ENCODE data around the gene POU6F2. TPM values are rescaled to one million over a fixed set of nuclear protein-coding genes. Genes with fewer than 3 reads are reported as not detected.

Gene POU6F2
- polyA plus RNA-seq, 2 of the 4 experiments (the other 2 are of a cell fraction) = not detected

DNA sequence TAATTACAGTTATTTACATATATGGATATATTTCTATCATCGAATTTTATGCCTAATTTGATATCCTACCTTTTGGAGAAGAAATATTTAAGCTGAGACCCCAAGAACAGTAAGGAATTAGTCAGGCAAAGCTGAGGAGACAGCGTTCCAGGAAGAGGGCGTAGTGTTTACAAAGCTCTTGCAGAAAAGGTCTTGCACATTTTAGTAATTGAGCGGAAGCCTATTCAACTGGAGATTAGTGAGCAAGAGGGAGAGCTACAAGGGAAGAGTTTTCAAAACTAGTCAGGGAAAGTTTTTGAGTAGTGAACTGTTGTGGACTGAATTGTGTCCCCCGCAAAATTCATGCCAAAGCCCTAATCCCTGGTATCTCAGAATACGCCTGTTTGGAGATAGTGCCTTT, 26.5 kb upstream of the POU6F2 start:
- DNase-seq (ENCODE audit: low read depth in 1 of 2, low spot score in 1 of 2) = no peak
- TF ChIP-seq RFX5 (IDR thresholded peaks at IDR 0.05) (no peak), HEYL (CRISPR knock-in tag; IDR thresholded peaks at IDR 0.05) (no peak), HOXB5 (CRISPR knock-in tag; IDR thresholded peaks at IDR 0.05) (no peak), NFE2L2 (conservative IDR thresholded peaks at IDR 0.05; ENCODE audit: low read length) (no peak), GATA3 (IDR thresholded peaks at IDR 0.05; ENCODE audit: borderline replicate concordance) (no peak), RARB (CRISPR knock-in tag; IDR thresholded peaks at IDR 0.05) (no peak), EHMT2 (IDR thresholded peaks at IDR 0.05; ENCODE audit: low read depth) (no peak), ATOH8 (CRISPR knock-in tag; IDR thresholded peaks at IDR 0.05; ENCODE audit: low read depth) (no peak), RCOR1 (IDR thresholded peaks at IDR 0.05; ENCODE audit: low read depth, low read length) (no peak), NR3C1 (IDR thresholded peaks at IDR 0.05) (no peak), ESRRA (IDR thresholded peaks at IDR 0.05; ENCODE audit: borderline replicate concordance, low read length) (no peak)
- TF ChIP-seq, protein P1, sequence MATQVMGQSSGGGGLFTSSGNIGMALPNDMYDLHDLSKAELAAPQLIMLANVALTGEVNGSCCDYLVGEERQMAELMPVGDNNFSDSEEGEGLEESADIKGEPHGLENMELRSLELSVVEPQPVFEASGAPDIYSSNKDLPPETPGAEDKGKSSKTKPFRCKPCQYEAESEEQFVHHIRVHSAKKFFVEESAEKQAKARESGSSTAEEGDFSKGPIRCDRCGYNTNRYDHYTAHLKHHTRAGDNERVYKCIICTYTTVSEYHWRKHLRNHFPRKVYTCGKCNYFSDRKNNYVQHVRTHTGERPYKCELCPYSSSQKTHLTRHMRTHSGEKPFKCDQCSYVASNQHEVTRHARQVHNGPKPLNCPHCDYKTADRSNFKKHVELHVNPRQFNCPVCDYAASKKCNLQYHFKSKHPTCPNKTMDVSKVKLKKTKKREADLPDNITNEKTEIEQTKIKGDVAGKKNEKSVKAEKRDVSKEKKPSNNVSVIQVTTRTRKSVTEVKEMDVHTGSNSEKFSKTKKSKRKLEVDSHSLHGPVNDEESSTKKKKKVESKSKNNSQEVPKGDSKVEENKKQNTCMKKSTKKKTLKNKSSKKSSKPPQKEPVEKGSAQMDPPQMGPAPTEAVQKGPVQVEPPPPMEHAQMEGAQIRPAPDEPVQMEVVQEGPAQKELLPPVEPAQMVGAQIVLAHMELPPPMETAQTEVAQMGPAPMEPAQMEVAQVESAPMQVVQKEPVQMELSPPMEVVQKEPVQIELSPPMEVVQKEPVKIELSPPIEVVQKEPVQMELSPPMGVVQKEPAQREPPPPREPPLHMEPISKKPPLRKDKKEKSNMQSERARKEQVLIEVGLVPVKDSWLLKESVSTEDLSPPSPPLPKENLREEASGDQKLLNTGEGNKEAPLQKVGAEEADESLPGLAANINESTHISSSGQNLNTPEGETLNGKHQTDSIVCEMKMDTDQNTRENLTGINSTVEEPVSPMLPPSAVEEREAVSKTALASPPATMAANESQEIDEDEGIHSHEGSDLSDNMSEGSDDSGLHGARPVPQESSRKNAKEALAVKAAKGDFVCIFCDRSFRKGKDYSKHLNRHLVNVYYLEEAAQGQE (IDR thresholded peaks at IDR 0.05) = no peak
- TF ChIP-seq, protein P2, sequence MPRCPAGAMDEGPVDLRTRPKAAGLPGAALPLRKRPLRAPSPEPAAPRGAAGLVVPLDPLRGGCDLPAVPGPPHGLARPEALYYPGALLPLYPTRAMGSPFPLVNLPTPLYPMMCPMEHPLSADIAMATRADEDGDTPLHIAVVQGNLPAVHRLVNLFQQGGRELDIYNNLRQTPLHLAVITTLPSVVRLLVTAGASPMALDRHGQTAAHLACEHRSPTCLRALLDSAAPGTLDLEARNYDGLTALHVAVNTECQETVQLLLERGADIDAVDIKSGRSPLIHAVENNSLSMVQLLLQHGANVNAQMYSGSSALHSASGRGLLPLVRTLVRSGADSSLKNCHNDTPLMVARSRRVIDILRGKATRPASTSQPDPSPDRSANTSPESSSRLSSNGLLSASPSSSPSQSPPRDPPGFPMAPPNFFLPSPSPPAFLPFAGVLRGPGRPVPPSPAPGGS (IDR thresholded peaks at IDR 0.05) = no peak
- no peak overlapping the region for H3K27ac ChIP-seq
- H3K9me3 ChIP-seq = no peaks in the 10 kb centered on the region
- no peak for ATAC-seq
- no peak for FAIRE-seq
- peaks cover 6% of the 10 kb centered on the region; the same call in 2 of the 3 replicates for H3K4me1 ChIP-seq
- H3K4me2 ChIP-seq = no peak overlapping the region
- ChIA-PET POLR2A (no interaction called here), CTCF (no interaction called here)
- WGBS (ENCODE audit: missing lambda C conversion rate) = 81% methylated on average over 6 of the region's 6 CpGs
- H3K4me3 ChIP-seq = no peak overlapping the region

DNA sequence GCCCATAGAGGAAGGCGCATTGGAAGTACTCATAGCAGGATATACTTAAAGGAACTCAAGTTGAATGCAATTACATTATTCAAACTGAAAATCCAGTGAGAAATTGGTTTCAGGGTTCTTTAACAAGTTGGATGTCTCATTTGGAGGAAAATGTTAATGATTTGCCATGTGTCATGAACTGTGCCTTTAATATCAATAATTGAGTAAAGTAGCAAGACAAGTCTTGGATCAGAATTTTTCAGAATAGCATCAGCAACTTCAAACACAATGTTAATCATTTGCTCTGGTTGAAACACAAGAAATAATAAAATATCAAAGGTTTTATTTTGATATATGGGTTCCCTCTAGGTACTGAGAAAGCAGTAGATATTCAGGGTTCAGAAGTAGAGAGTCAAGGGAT, 24.5 kb upstream of the POU6F2 start:
- Histone ChIP-seq H3K4me3 (no peak overlapping the region), H3K9me3 (no peaks in the 10 kb centered on the region), H3K4me1 (peaks cover 6% of the 10 kb centered on the region; the same call in 2 of the 3 replicates), H3K27ac (no peak overlapping the region), H3K4me2 (no peak overlapping the region)
- ChIA-PET CTCF (no interaction called here), POLR2A (no interaction called here)
- ATAC-seq (no peak), DNase-seq (ENCODE audit: low read depth in 1 of 2, low spot score in 1 of 2) (no peak), FAIRE-seq (no peak)
- 89% methylated on average over 1 of the region's 1 CpG for WGBS (ENCODE audit: missing lambda C conversion rate)
- no peak for TF ChIP-seq CBX8 (IDR thresholded peaks at IDR 0.05)
- TF ChIP-seq POLR2A (IDR thresholded peaks at IDR 0.05; ENCODE audit: low read length) = no peak
- TF ChIP-seq KDM1A (IDR thresholded peaks at IDR 0.05; ENCODE audit: low read depth) = no peak
- TF ChIP-seq, protein P3, sequence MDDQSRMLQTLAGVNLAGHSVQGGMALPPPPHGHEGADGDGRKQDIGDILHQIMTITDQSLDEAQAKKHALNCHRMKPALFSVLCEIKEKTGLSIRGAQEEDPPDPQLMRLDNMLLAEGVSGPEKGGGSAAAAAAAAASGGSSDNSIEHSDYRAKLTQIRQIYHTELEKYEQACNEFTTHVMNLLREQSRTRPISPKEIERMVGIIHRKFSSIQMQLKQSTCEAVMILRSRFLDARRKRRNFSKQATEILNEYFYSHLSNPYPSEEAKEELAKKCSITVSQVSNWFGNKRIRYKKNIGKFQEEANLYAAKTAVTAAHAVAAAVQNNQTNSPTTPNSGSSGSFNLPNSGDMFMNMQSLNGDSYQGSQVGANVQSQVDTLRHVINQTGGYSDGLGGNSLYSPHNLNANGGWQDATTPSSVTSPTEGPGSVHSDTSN (IDR thresholded peaks at IDR 0.05) = no peak
- TF ChIP-seq RAD21 (conservative IDR thresholded peaks at IDR 0.05 in 1 of 2, IDR thresholded peaks at IDR 0.05 in 1 of 2) = no peak
- no peak for TF ChIP-seq ATOH8 (CRISPR knock-in tag; IDR thresholded peaks at IDR 0.05; ENCODE audit: low read depth)
- TF ChIP-seq MYC (IDR thresholded peaks at IDR 0.05; ENCODE audit: borderline replicate concordance, low read length) = no peak
- no peak for TF ChIP-seq HOXB5 (CRISPR knock-in tag; IDR thresholded peaks at IDR 0.05)
- no peak for TF ChIP-seq MAFK (IDR thresholded peaks at IDR 0.05; ENCODE audit: partially characterized antibody)
- TF ChIP-seq MAZ (IDR thresholded peaks at IDR 0.05; ENCODE audit: borderline replicate concordance, low read depth, low read length) = no peak
- TF ChIP-seq CEBPB (IDR thresholded peaks at IDR 0.05) = no peak
- TF ChIP-seq FOXS1 (CRISPR knock-in tag; IDR thresholded peaks at IDR 0.05) = no peak
- TF ChIP-seq, protein P4, sequence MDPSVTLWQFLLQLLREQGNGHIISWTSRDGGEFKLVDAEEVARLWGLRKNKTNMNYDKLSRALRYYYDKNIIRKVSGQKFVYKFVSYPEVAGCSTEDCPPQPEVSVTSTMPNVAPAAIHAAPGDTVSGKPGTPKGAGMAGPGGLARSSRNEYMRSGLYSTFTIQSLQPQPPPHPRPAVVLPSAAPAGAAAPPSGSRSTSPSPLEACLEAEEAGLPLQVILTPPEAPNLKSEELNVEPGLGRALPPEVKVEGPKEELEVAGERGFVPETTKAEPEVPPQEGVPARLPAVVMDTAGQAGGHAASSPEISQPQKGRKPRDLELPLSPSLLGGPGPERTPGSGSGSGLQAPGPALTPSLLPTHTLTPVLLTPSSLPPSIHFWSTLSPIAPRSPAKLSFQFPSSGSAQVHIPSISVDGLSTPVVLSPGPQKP (IDR thresholded peaks at IDR 0.05; ENCODE audit: low read depth, low read length) = no peak
- no peak for TF ChIP-seq RCOR1 (IDR thresholded peaks at IDR 0.05; ENCODE audit: low read depth, low read length)
- TF ChIP-seq HEYL (CRISPR knock-in tag; IDR thresholded peaks at IDR 0.05) = no peak
- no peak for TF ChIP-seq CBX2 (IDR thresholded peaks at IDR 0.05; ENCODE audit: borderline replicate concordance, low read depth)
